HG03558 (cell line): ENCODE measurements around the gene GAGE2A.
"Not testable (repeated sequence)": the region's sequence is repeated elsewhere in the genome, so short reads cannot be mapped to it uniquely, and the experiment has no call there.

Experiments used
- ATAC-seq: cut with Tn5 transposase; IDR thresholded peaks from one replicate; pipeline ENCODE4 v1.9.1; 2021; ENCODE audit warnings: moderate number of reproducible peaks; ENCODE audit not compliant: unreplicated experiment; ENCODE audit errors: extremely low read depth

Gene GAGE2A

GRCh38 chrX:49589196-49589595 is at the start of gene GAGE2A:
Gene GAGE2A (plus strand): TSS chrX:49589496. CDS start chrX:49590651, 1,155 bp downstream.
- not testable (repeated sequence) for ATAC-seq

GRCh38 chrX:49541433-49541832 is 47.9 kb upstream of the GAGE2A start, which contains the start of gene GAGE12D:
Gene GAGE12D (plus strand): TSS chrX:49541733. CDS start chrX:49542888, 1,155 bp downstream.
- ATAC-seq, result not testable (repeated sequence)

- not testable (repeated sequence) for ATAC-seq
These were observed 38.3 kb upstream of the GAGE2A start, which contains the start of gene GAGE12E for GRCh38 chrX:49550989-49551388. Gene GAGE12E (plus strand): TSS chrX:49551289. CDS start chrX:49552444, 1,155 bp downstream.

- ATAC-seq, result not testable (repeated sequence)
These were observed 28.8 kb upstream of the GAGE2A start, which contains the start of gene GAGE12F for GRCh38 chrX:49560542-49560941. Gene GAGE12F (plus strand): TSS chrX:49560842. CDS start chrX:49561997, 1,155 bp downstream.

GRCh38 chrX:49568728-49569127 is 20.6 kb upstream of the GAGE2A start:
- not testable (repeated sequence) for ATAC-seq

GRCh38 chrX:49569152-49569551 is 20.1 kb upstream of the GAGE2A start:
- ATAC-seq, result not testable (repeated sequence)

- ATAC-seq, result not testable (repeated sequence)
These were observed 19.2 kb upstream of the GAGE2A start, which contains the start of gene GAGE12G for GRCh38 chrX:49570100-49570499. Gene GAGE12G (plus strand): TSS chrX:49570400. CDS start chrX:49571555, 1,155 bp downstream.

GRCh38 chrX:49579649-49580048 is 9.6 kb upstream of the GAGE2A start, which contains the start of gene GAGE12H:
Gene GAGE12H (plus strand): TSS chrX:49579949. CDS start chrX:49581104, 1,155 bp downstream.
- not testable (repeated sequence) for ATAC-seq

- ATAC-seq, result not testable (repeated sequence)
These were observed 628 bp downstream of the GAGE2A start for GRCh38 chrX:49589769-49590478.

GRCh38 chrX:49590488-49590887 is 1.2 kb downstream of the GAGE2A start:
- ATAC-seq, result not testable (repeated sequence)

- ATAC-seq, result not testable (repeated sequence)
These were observed 9.4 kb downstream of the GAGE2A start, which contains the start of gene GAGE1 for GRCh38 chrX:49598720-49599119. Gene GAGE1 (plus strand): TSS chrX:49599020. CDS start chrX:49600175, 1,155 bp downstream.

- ATAC-seq, result no peak
These were observed 21.5 kb downstream of the GAGE2A start for GRCh38 chrX:49610718-49611310.

GRCh38 chrX:49618574-49618973 is 29.3 kb downstream of the GAGE2A start:
- ATAC-seq, result no peak

- no peak for ATAC-seq
These were observed 37.9 kb downstream of the GAGE2A start for GRCh38 chrX:49627086-49627777.

GRCh38 chrX:49644991-49645637 is 55.8 kb downstream of the GAGE2A start:
- ATAC-seq, result no peak
